Stimulated activated CD8-positive, alpha-beta memory T cell treated with anti-CD3 and anti-CD28 coated beads, Interleukin-7, amount 100 ng/mL, for 24 hours (primary cell): ENCODE data around the gene GNG8.

Experiments
- DNase-seq: peaks from one replicate; pipeline ENCODE4 v3.0.0-alpha.2; 2020; ENCODE audit warnings: low read depth

The GNG8 gene

GRCh38 chr19:46618670-46619231 is 17.3 kb downstream of the GNG8 start:
- DNase-seq, result no peak

GRCh38 chr19:46617601-46618000 is 18.4 kb downstream of the GNG8 start:
- DNase-seq, result no peak

GRCh38 chr19:46616631-46617322 is 19.2 kb downstream of the GNG8 start:
- no peak for DNase-seq

GRCh38 chr19:46615966-46616365 is 20.0 kb downstream of the GNG8 start:
- no peak for DNase-seq

- DNase-seq, result peak; percentile 81
These were observed 21.8 kb downstream of the GNG8 start for GRCh38 chr19:46614114-46614722.

GRCh38 chr19:46613525-46613924 is 22.5 kb downstream of the GNG8 start:
- DNase-seq, result no peak

GRCh38 chr19:46611776-46612175 is 24.2 kb downstream of the GNG8 start:
- DNase-seq, result no peak

GRCh38 chr19:46610851-46611770 is 24.9 kb downstream of the GNG8 start:
- DNase-seq, result no peak

GRCh38 chr19:46610413-46610775 is 25.6 kb downstream of the GNG8 start:
- DNase-seq, result no peak

- DNase-seq, result no peak
These were observed 26.2 kb downstream of the GNG8 start for GRCh38 chr19:46609511-46610412.

- no peak for DNase-seq
These were observed 27.2 kb downstream of the GNG8 start for GRCh38 chr19:46608581-46609345.

GRCh38 chr19:46608178-46608577 is 27.8 kb downstream of the GNG8 start:
- DNase-seq, result no peak

GRCh38 chr19:46607448-46607841 is 28.6 kb downstream of the GNG8 start:
- DNase-seq, result no peak

- DNase-seq, result no peak
These were observed 29.1 kb downstream of the GNG8 start for GRCh38 chr19:46606681-46607447.

- DNase-seq, result no peak
These were observed 30.0 kb downstream of the GNG8 start for GRCh38 chr19:46606019-46606418.

GRCh38 chr19:46605356-46605821 is 30.6 kb downstream of the GNG8 start:
- DNase-seq, result no peak

GRCh38 chr19:46604781-46605355 is 31.1 kb downstream of the GNG8 start:
- no peak for DNase-seq

- no peak for DNase-seq
These were observed 32.2 kb downstream of the GNG8 start for GRCh38 chr19:46603752-46604231.

- no peak for DNase-seq
These were observed 32.8 kb downstream of the GNG8 start for GRCh38 chr19:46603195-46603637.
